Pancreas (tissue), 10 donors: ENCODE data around the gene LONP2. TPM values are rescaled to one million over a fixed set of nuclear protein-coding genes. Genes with fewer than 3 reads are reported as not detected.

Experiments
- ATAC-seq, 4 donors: fragments of 200-7000 bp; cut with Tn5 transposase; one replicate each; pipeline versions ENCODE4 v1.8.0 to v1.9.1; 2020; ENCODE audit warnings: mild to moderate bottlenecking in 4 of 4, moderate library complexity in 4 of 4
- DNase-seq, 6 donors: peaks; one replicate each; pipeline ENCODE4 v3.0.0-alpha.2; 2020
- FAIRE-seq: peaks from 2 replicates; lab custom pipeline; 2012; peaks lifted over from hg19 to GRCh38; lab: Jason Lieb, UNC
- H3K27ac ChIP-seq, 4 donors: fragments of 200-600 bp; sonication (generic); 1 replicate in 3 of 4; 2 replicates in 1 of 4; pipeline versions ENCODE4 v1.5.0 to v1.8.0; 2020
- H3K27me3 ChIP-seq, 4 donors: fragments of 200-600 bp; one replicate each; pipeline ENCODE4 v1.8.0; 2021
- H3K36me3 ChIP-seq, 3 donors: fragments of 200-600 bp; sonication (generic) in 1 of 3; one replicate each; pipeline versions ENCODE4 v1.5.0 to v1.8.0; 2020 to 2021
- H3K4me1 ChIP-seq, 3 donors: fragments of 200-600 bp; one replicate each; pipeline ENCODE4 v1.8.0; 2021
- H3K4me3 ChIP-seq, 4 donors: fragments of 200-600 bp; sonication (generic) in 2 of 4; one replicate each; pipeline versions ENCODE4 v1.5.0 to v1.8.0; 2020 to 2021
- H3K9me3 ChIP-seq, 4 donors: fragments of 200-600 bp; one replicate each; pipeline ENCODE4 v1.8.0; 2021
- CTCF ChIP-seq, 4 donors: fragments of 200-600 bp; sonication (generic) in 3 of 4; IDR thresholded peaks; one replicate each; pipeline versions ENCODE4 v1.5.0 to v1.8.0; 2021; ENCODE audit warnings: antibody characterized with exemption in 4 of 4
- WGBS, 2 donors: extraction: QIAGEN DNeasy Blood & Tissue Kit; methylation state at CpG; one replicate each; pipeline ENCODE4 v1.1.7; 2013; 5-methylcytosine and 5-hydroxymethylcytosine counted together
- intact Hi-C, 3 donors: fragments of 100-400 bp; cut with DNase I; formaldehyde crosslinking; loops; one replicate each; pipeline versions ENCODE4 v1.11.1 to v1.14.2; 2022
- polyA plus RNA-seq, 2 donors: library from polyadenylated mRNA; stranded (reverse); fragments of 200-250 nt; gene quantifications; one replicate each; pipeline ENCODE4 v1.2.3, GENCODE V29; 2013
- total RNA-seq, 6 donors: library from RNA; stranded (reverse); fragmentation: NEBNext Ultra II Directional in 4 of 6; extraction: Animal tissue kit (Norgen Biotek cat#: 25700) in 4 of 6; gene quantifications; one replicate each; pipeline versions ENCODE4 v1.2.1 to v1.2.4, GENCODE V29; 2021 to 2023
- donor health status: healthy with polysubstance abuse.
- donor health status: DM: no; HTN: no; CAD: no; lungs with moderate emphysema.
- donor health status: DM: no; HTN: no; CAD: no.
- donor health status: control.
- donor health status: control.
- donor health status: Bipolar disorder and iron deficiency.
- donor health status: DM: yes; HTN: yes; CAD: no.
- donor health status: DM: no; HTN: no; CAD: no.
- donor health status: DM: no; HTN: no; CAD: no.
- donor health status: DM: yes; HTN: yes; CAD: no.

The LONP2 gene
- total and polyA plus RNA-seq, 8 donors: 31.4 to 49.1 (median 41.6) TPM

DNA sequence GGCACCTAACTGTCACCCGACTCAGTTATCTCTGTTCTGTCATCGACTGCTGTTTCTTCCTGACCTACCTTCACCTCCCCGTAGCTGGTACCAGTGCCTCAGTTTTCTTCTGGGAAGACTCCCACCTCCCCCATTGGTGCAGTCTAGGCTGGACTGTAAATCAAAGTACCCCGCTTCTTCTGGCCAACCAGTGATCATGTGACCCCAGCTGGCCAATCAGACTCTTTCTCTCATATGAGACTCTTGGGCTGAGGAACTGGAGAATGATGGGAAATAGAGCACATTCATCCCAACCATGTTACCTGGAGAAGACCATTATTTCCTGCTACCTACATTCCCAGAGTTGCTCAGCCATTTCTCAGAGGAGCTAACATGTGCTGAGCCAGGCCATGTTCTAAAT lies 20.6 kb upstream of the LONP2 start:
- no peak for ATAC-seq
- Histone ChIP-seq H3K27me3 (no peaks in the 10 kb centered on the region), H3K36me3 (no peaks in the 10 kb centered on the region), H3K4me3 (no peak overlapping the region), H3K9me3 (no peaks in the 10 kb centered on the region), H3K4me1 (no peaks in the 10 kb centered on the region), H3K27ac (no peak overlapping the region)
- intact Hi-C loops: no loop called here
- FAIRE-seq: no peak
- no peak for DNase-seq
- WGBS, 2 donors: 86 to 96% methylated on average over 4 of the region's 4 CpGs
- no peak for TF ChIP-seq CTCF (IDR thresholded peaks at IDR 0.05)

DNA sequence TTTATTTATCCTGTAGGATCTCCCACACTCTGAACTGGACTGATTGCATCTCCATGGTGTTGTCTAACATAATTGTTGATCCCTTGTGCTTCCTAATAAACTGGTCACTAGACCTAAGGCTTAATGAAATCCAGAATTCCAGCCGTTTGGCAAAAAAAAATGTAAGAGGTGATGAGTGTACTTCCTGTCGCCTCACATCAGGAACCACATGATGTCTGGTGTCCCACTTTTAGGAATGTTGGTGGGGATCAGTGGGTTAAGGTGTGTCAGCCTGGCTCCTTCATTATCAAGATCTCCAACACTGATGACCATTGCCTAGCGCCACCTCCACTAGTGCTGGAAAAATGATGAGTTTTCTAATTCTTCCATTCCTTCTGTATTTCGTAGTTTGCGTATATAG lies 18.6 kb upstream of the LONP2 start:
- Histone ChIP-seq H3K27me3 (no peaks in the 10 kb centered on the region), H3K4me3 (no peak overlapping the region), H3K9me3 (no peaks in the 10 kb centered on the region), H3K27ac (no peak overlapping the region), H3K4me1 (no peaks in the 10 kb centered on the region), H3K36me3 (no peaks in the 10 kb centered on the region)
- TF ChIP-seq CTCF (IDR thresholded peaks at IDR 0.05): no peak
- DNase-seq: no peak
- no peak for ATAC-seq
- 86 to 92% methylated on average over 5 of the region's 5 CpGs for WGBS, 2 donors
- intact Hi-C loops: no loop called here
- no peak for FAIRE-seq

- no peaks in the 10 kb centered on the region for H3K36me3 ChIP-seq
- no peak overlapping the region for H3K27ac ChIP-seq
- FAIRE-seq: no peak
- no peak overlapping the region for H3K4me3 ChIP-seq
- peaks cover 0 to 5% (median 0%) of the 10 kb centered on the region in 3 donors for H3K4me1 ChIP-seq
- H3K9me3 ChIP-seq: no peaks in the 10 kb centered on the region
- WGBS, 2 donors: 70 to 75% methylated on average over 11 of the region's 11 CpGs
- no peak for TF ChIP-seq CTCF (IDR thresholded peaks at IDR 0.05)
- no peaks in the 10 kb centered on the region for H3K27me3 ChIP-seq
- intact Hi-C loops: no loop called here
- ATAC-seq: peak in 3 of 4 donors; percentile 46 to 66 (median 59)
- peak in 1 of 6 donors; percentile 24 for DNase-seq
Observed at GRCh38 chr16:48231727-48232492, 12.2 kb upstream of the LONP2 start.

DNA sequence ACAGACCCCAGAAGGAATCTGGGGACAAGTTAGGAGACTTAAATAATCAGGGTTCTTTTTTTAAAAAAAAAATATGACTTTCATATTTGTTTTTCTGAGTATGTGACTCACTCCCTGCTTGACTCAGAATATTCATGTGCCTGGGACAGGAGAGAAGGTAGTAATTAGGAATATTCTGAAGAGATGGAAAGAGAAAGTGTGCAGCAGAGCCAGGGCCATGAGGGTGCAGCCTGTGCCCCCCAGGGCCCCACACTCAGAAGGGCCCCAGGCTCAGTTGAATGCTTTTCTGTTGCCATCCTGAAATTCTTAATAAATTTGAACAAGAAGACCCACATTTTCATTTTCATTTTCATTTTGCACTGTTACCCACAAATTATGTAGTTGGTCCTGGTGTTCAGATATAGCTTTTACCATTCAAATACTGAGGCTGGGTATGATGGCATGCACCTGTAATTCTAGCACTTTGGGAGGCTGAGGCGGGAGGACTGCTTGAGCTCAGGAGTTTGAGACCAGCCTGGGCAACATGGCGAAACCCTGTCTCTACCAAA lies 11.5 kb upstream of the LONP2 start:
- FAIRE-seq (no peak), DNase-seq (no peak), ATAC-seq (no peak)
- WGBS, 2 donors: 85 to 98% methylated on average over 2 of the region's 2 CpGs
- Histone ChIP-seq H3K4me3 (no peak overlapping the region), H3K36me3 (no peaks in the 10 kb centered on the region), H3K4me1 (peaks cover 0 to 5% (median 0%) of the 10 kb centered on the region in 3 donors), H3K9me3 (no peaks in the 10 kb centered on the region), H3K27me3 (no peaks in the 10 kb centered on the region), H3K27ac (no peak overlapping the region)
- no peak for TF ChIP-seq CTCF (IDR thresholded peaks at IDR 0.05)
- intact Hi-C loops: no loop called here

DNA sequence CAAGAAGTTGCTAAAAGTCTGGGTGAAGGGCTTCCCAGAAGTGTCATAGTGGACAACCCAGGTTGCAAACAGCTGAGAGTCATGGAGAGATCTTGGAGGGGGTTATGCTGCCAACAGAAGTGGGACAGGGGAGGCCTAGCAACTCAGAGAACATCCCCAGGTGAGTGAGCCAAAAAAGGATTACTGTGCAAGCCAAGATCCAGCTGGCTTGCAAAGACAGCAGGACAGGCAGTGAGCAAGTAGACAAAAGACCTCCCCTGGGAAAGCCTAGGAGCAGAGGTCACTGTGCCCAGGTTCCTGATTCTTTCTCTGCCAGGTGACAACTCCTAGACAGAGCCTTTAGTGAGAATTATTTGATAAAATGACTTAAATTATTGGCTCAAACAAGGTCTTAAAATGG lies 9.5 kb upstream of the LONP2 start:
- Histone ChIP-seq H3K9me3 (no peaks in the 10 kb centered on the region), H3K27ac (no peak overlapping the region), H3K4me1 (peaks cover 0 to 5% (median 0%) of the 10 kb centered on the region in 3 donors), H3K36me3 (no peaks in the 10 kb centered on the region), H3K4me3 (no peak overlapping the region), H3K27me3 (no peaks in the 10 kb centered on the region)
- no peak for DNase-seq
- no peak for FAIRE-seq
- ATAC-seq: no peak
- TF ChIP-seq CTCF (IDR thresholded peaks at IDR 0.05): no peak
- intact Hi-C loops: no loop called here
